Omental fat pad (tissue), 4 donors: ENCODE measurements around the gene RNF123. TPM values are rescaled to one million over a fixed set of nuclear protein-coding genes. Genes with fewer than 3 reads are reported as not detected.

Experiments
- ATAC-seq: fragments of 150-250 bp; one replicate; pipeline ENCODE4 v1.9.1; 2016; ENCODE audit warnings: mild to moderate bottlenecking, moderate library complexity; ENCODE audit not compliant: low FRiP score
- DNase-seq: peaks from one replicate; pipeline ENCODE4 v3.0.0-alpha.2; 2019; ENCODE audit warnings: low spot score
- total RNA-seq, 4 donors: library from RNA; depleted of rRNA; stranded (reverse); fragments of >200 nt; gene quantifications; one replicate each; pipeline ENCODE4 v1.1.0, GENCODE V29; 2016
- TF ChIP-seq, protein P1 (sequence below), 3 donors: fragments of 450-650 bp; IDR thresholded peaks; one replicate each; pipeline ENCODE4 v1.5.1; 2016 to 2017; ENCODE audit warnings: antibody characterized with exemption in 3 of 3, mild to moderate bottlenecking in 3 of 3, moderate library complexity in 2 of 3

The RNF123 gene
- total RNA-seq, 4 donors from 2014 or later, result 22.2 to 28.7 (median 26.7) TPM

DNA sequence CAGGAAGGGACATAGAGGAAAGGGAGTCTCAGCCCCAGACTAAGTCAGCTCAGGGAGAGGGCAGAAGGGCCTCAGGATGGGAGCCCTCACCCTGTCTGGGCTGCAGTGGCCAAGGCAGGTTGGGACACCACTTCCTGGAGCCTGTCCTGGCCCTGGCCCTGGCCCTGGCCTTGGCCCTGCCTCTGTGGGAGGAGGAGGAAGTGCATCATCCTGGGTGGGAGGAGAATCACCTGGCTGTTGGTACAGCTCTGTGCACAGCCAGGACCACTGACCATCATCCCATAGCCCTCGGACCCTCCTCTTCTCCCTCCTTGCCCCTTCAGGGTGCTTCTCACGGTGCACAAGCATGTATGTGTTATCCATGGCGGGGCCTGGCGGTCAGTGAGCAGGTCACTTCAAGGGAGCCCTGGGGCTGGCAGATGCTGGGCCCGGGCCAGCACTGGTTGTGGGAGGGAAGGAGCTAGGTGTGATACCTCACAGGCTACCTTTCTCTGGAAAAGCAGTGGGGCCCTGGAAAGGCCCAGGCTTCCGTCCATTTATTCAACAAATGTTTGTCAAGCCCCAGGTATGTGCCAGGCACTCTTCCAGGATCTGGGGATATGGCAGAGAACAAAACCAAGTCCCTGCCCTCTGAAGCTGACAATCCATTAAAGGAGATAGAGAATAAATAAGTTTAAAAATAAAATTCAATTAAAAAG is 23.4 kb upstream of the RNF123 start:
- no peak for DNase-seq
- TF ChIP-seq, protein P1, sequence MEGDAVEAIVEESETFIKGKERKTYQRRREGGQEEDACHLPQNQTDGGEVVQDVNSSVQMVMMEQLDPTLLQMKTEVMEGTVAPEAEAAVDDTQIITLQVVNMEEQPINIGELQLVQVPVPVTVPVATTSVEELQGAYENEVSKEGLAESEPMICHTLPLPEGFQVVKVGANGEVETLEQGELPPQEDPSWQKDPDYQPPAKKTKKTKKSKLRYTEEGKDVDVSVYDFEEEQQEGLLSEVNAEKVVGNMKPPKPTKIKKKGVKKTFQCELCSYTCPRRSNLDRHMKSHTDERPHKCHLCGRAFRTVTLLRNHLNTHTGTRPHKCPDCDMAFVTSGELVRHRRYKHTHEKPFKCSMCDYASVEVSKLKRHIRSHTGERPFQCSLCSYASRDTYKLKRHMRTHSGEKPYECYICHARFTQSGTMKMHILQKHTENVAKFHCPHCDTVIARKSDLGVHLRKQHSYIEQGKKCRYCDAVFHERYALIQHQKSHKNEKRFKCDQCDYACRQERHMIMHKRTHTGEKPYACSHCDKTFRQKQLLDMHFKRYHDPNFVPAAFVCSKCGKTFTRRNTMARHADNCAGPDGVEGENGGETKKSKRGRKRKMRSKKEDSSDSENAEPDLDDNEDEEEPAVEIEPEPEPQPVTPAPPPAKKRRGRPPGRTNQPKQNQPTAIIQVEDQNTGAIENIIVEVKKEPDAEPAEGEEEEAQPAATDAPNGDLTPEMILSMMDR (IDR thresholded peaks at IDR 0.05), result no peak
- no peak for ATAC-seq

DNA sequence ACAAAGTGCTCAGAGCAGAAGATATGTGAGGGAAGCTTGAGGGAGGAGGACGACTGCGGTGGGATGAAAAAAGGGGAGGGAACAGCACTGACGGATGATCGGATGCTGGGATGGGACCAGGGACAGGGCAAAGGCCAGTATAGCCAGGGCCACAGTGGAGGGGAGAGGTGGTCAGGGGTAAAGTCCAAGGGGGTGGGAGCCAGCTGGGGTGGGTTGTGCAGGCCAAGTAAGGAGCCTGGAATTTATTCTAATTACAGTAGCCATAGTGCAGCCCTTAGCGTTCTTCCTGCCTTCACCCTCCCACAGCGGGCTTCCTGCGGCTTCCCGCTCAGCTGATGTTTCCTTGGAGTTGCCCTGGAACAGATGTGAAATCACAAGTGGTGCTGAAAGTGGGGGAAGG is 22.8 kb upstream of the RNF123 start:
- TF ChIP-seq, protein P1 (IDR thresholded peaks at IDR 0.05), result no peak

DNA sequence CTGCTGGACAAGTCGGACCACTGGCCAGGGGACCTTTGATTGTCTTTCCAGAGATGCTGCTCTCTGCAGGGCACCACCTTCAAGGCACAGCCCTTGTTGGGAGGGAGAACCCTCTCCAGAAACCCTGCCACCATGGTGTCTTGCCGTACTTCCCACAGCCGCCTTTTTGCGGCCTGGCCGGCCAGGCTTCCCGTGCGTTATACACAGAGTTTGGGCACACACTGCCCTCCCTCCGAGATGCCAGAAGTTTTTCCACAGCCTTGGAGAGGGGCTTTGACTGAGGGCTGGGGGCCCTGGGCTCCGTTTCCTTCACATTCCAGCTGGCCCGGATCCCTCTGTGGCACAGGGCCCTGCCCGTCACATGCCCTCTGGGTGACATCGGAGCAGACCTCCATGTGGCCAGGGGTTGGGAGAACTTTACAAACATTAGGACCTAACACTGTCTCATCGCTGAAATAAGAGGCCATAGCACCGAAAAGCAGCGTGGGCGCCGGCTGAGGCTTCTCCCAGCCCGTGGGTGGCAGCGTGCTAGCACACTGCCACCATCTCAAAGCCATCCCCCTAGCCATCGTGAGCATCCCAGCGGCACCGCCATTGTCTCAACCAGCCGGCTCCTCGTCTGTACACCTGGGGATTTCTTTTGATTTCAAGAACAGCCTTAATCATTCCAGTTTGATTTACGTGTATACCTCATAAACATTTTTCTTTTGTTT is 21.5 kb upstream of the RNF123 start:
- ATAC-seq, result no peak
- TF ChIP-seq, protein P1 (IDR thresholded peaks at IDR 0.05), result no peak
- no peak for DNase-seq

More for the DNA sequence above, 22.8 kb upstream of the RNF123 start:
- DNase-seq (no peak), ATAC-seq (no peak)

DNA sequence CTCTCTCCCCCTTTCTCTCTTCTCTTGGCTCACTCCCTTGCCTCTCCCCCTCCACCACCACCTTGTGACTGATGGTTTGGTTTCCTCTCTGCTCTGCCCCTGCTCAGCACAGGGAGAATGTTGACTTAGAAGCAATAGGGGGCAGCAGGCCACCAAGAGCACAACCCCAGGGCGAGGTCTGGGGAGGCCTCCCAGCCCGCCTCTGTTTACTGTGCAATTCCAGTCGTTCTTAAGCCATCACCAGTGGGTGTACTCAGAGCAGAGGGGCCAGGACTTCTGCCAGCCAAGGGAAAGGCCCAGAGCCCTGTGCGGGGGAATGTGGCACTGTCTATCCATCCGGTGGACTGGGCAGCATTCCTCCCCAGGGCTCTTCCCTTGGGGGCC is 21.0 kb upstream of the RNF123 start:
- TF ChIP-seq, protein P1 (IDR thresholded peaks at IDR 0.05), result no peak
- ATAC-seq, result no peak
- DNase-seq, result no peak

DNA sequence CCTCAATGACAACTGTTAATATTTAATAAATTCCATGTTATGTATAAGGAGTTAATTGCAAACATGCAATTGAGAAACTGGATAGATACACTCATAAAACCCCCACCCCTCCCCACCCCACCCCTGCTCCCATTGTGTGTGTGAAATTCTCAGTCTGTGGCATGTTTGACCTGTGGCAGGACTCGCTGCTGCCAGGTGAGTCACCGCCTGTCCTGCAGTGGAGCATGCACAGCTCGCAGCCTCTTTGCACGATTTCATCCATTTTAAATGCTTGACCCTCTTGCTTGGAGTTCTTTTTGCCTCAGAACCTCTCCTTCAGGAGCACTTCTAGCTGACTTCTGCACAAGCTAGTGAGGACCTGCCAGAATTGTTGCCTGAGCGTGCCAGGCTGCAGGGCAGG is 20.5 kb upstream of the RNF123 start:
- ATAC-seq, result no peak
- no peak for DNase-seq
- TF ChIP-seq, protein P1 (IDR thresholded peaks at IDR 0.05), result no peak

DNA sequence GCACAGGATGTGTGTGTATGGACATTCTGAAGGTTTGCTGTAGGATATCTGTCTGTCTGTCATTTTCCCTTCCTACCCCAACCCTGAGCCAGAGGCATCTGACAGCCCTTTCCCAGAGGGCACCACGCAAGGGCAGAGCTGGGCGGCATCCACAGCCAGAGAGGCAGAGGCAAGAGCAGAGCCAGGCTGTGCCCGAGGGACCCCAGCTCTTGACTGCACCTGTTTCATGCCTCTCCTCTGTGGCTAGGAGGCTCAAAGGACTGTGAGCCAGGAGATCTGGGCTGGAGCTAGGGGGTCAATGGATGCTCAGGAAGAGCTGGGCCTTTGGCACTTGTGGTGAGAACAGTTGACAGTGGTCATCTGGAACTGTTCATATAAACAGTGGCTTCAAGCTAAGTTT is 20.0 kb upstream of the RNF123 start:
- TF ChIP-seq, protein P1 (IDR thresholded peaks at IDR 0.05), result no peak
- no peak for ATAC-seq
- no peak for DNase-seq

DNA sequence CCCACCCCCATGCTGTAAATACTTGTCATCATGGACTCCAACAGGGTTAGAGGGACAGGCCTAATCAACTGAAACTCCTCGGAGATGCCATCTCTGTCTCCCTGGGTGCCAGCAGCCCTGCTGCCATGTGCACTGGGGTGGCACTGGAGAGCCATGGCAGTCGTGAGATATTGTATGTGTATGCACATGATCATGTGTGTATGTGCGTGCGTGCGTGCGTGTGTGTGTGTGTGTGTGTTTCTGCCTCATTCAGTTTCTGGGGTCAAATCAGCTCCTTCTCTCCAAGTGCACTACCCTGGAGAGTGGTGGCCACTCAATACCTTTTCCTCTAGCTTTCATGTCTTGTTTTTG is 18.4 kb upstream of the RNF123 start:
- ATAC-seq (no peak), DNase-seq (no peak)
- TF ChIP-seq, protein P1 (IDR thresholded peaks at IDR 0.05), result no peak
